Hepatocyte (in vitro differentiated cells): ENCODE measurements around the gene NINJ2. TPM values are rescaled to one million over a fixed set of nuclear protein-coding genes. Genes with fewer than 3 reads are reported as not detected.

Experiments used
- DNase-seq: peaks from one replicate; pipeline ENCODE4 v3.0.0-alpha.2; 2016; ENCODE audit warnings: low spot score
- H2AFZ ChIP-seq: fragments of 200-600 bp; sonication (generic); 2 replicates; pipeline ENCODE4 v1.6.0; 2016; ENCODE audit warnings: antibody characterized with exemption, mild to moderate bottlenecking
- H3K27ac ChIP-seq: fragments of 200-600 bp; sonication (generic); 2 replicates; pipeline ENCODE4 v1.5.1; 2016; ENCODE audit warnings: mild to moderate bottlenecking
- H3K27me3 ChIP-seq: fragments of 200-600 bp; sonication (generic); 2 replicates; pipeline ENCODE4 v1.6.1; 2016
- H3K36me3 ChIP-seq: fragments of 200-600 bp; sonication (generic); replicated peaks from 2 replicates; pipeline ENCODE4 v1.5.1; 2016; ENCODE audit warnings: low read depth; ENCODE audit not compliant: insufficient read depth
- H3K4me1 ChIP-seq: fragments of 200-600 bp; sonication (generic); 2 replicates; pipeline ENCODE4 v1.5.1; 2016; ENCODE audit warnings: mild to moderate bottlenecking, moderate library complexity; ENCODE audit not compliant: insufficient read depth
- H3K4me2 ChIP-seq: fragments of 200-600 bp; sonication (generic); 2 replicates; pipeline ENCODE4 v1.6.0; 2016
- H3K4me3 ChIP-seq: fragments of 200-600 bp; sonication (generic); 2 replicates; pipeline ENCODE4 v1.5.1; 2016; ENCODE audit warnings: mild to moderate bottlenecking
- H3K79me2 ChIP-seq: fragments of 200-600 bp; sonication (generic); 2 replicates; pipeline ENCODE4 v1.6.0; 2017; ENCODE audit warnings: mild to moderate bottlenecking
- H3K9me2 ChIP-seq: fragments of 200-600 bp; sonication (generic); replicated peaks from 2 replicates; pipeline ENCODE4 v1.6.0; 2017; ENCODE audit warnings: mild to moderate bottlenecking; ENCODE audit not compliant: insufficient read depth
- H3K9me3 ChIP-seq: fragments of 200-600 bp; sonication (generic); 2 replicates; pipeline ENCODE4 v1.5.1; 2016; ENCODE audit warnings: low read depth, mild to moderate bottlenecking
- H4K20me1 ChIP-seq: fragments of 200-600 bp; sonication (generic); 2 replicates; pipeline ENCODE4 v1.6.0; 2016; ENCODE audit warnings: mild to moderate bottlenecking; ENCODE audit not compliant: insufficient read depth, poor library complexity, severe bottlenecking
- EZH2 ChIP-seq: fragments of 200-600 bp; sonication (generic); IDR thresholded peaks from 2 replicates; pipeline ENCODE4 v1.6.1; 2016; ENCODE audit warnings: antibody characterized with exemption, mild to moderate bottlenecking, borderline replicate concordance
- EZH2phosphoT487 ChIP-seq: fragments of 200-600 bp; sonication (generic); IDR thresholded peaks from one replicate; pipeline ENCODE4 v1.6.1; 2018; ENCODE audit warnings: antibody characterized with exemption, mild to moderate bottlenecking, low read depth, moderate library complexity; ENCODE audit not compliant: unreplicated experiment, severe bottlenecking
- WGBS: methylation state at CpG from one replicate; pipeline ENCODE4 v1.1.6; 2016; ENCODE audit warnings: low lambda C conversion rate; ENCODE audit errors: missing lambda C conversion rate; 5-methylcytosine and 5-hydroxymethylcytosine counted together
- polyA plus RNA-seq: library from polyadenylated mRNA; unstranded; fragments of >200 nt; fragmentation: Nextera tagmentation; extraction: Ambion mirVana; gene quantifications from 2 replicates; pipeline ENCODE4 v1.2.1, GENCODE V29; 2016
- total RNA-seq: library from RNA; depleted of rRNA; stranded (reverse); fragments of >200 nt; gene quantifications from 2 replicates; pipeline ENCODE4 v1.2.3, GENCODE V29; 2014
- TF ChIP-seq, protein P1 (sequence below): fragments of 200-600 bp; sonication (generic); IDR thresholded peaks from 2 replicates; pipeline ENCODE4 v1.5.1; 2016; ENCODE audit warnings: antibody characterized with exemption, mild to moderate bottlenecking; ENCODE audit not compliant: poor library complexity

NINJ2 gene
- total and polyA plus RNA-seq, 2 experiments from 2014 or later, result 0.70 to 2.1 TPM

DNA sequence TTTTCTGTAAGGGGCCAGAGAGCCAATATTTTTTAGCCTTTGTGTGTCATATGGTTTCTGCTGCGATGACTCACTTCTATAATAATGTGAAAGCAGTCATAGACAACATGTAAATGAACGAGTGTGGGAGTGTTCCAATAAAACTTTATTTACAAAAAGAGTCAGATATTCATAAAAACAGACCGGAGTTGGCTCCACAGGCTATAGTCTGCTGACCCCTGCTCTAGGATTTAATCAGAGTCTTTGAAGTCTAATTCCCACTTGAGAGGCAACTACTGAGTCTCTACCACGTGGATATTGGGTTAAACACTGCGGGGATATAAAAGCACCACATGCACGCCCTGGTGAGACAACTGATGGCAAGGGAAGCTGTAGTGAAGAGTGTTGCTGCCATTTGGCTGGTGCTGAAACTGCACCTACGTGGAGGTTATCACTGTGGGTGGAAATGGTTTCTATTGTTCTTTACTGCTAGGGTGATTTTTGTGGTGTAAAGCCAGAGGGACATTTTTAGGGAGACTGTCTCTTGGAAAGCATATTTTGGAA, 3.6 kb upstream of the NINJ2 start:
- Histone ChIP-seq H3K4me1 (peaks cover 4% of the 10 kb centered on the region), H4K20me1 (no peaks in the 10 kb centered on the region), H2AFZ (no peak overlapping the region), H3K27me3 (no peaks in the 10 kb centered on the region), H3K9me2 (no peaks in the 10 kb centered on the region), H3K36me3 (no peaks in the 10 kb centered on the region), H3K9me3 (no peaks in the 10 kb centered on the region), H3K4me2 (no peak overlapping the region), H3K4me3 (no peak overlapping the region), H3K27ac (no peak overlapping the region), H3K79me2 (no peaks in the 10 kb centered on the region)
- DNase-seq, result no peak
- no peak for TF ChIP-seq EZH2
- TF ChIP-seq, protein P1, sequence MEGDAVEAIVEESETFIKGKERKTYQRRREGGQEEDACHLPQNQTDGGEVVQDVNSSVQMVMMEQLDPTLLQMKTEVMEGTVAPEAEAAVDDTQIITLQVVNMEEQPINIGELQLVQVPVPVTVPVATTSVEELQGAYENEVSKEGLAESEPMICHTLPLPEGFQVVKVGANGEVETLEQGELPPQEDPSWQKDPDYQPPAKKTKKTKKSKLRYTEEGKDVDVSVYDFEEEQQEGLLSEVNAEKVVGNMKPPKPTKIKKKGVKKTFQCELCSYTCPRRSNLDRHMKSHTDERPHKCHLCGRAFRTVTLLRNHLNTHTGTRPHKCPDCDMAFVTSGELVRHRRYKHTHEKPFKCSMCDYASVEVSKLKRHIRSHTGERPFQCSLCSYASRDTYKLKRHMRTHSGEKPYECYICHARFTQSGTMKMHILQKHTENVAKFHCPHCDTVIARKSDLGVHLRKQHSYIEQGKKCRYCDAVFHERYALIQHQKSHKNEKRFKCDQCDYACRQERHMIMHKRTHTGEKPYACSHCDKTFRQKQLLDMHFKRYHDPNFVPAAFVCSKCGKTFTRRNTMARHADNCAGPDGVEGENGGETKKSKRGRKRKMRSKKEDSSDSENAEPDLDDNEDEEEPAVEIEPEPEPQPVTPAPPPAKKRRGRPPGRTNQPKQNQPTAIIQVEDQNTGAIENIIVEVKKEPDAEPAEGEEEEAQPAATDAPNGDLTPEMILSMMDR, result no peak
- TF ChIP-seq EZH2phosphoT487, result no peak
- 70% methylated on average over 7 of the region's 7 CpGs for WGBS

DNA sequence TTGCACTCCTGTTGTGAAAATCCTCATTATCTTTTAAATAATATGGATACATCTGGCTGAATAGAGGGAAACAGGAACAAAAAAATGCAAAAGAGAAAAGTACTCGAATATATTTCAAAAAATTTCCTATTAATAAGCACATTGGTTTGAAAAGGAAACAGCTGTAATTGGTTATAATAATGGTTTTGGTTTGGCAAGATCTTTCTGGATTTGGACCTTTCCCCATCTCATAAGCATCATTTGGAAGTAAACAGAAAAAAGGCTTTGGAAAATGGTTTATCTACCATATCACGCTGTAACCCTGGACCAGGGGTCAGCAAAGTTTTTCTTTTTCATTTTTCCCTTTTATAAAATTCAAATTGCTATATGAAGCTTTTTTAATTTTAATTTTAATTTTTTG, 2.8 kb upstream of the NINJ2 start:
- TF ChIP-seq EZH2 (no peak), EZH2phosphoT487 (no peak)
- TF ChIP-seq, protein P1, result no peak
- no peak overlapping the region for H3K27ac ChIP-seq
- no peak overlapping the region for H3K4me3 ChIP-seq
- 89% methylated on average over 2 of the region's 2 CpGs for WGBS
- H3K36me3 ChIP-seq, result no peaks in the 10 kb centered on the region
- no peaks in the 10 kb centered on the region for H3K9me3 ChIP-seq
- no peaks in the 10 kb centered on the region for H3K9me2 ChIP-seq
- H2AFZ ChIP-seq, result no peak overlapping the region
- no peaks in the 10 kb centered on the region for H3K79me2 ChIP-seq
- peaks cover 4% of the 10 kb centered on the region for H3K4me1 ChIP-seq
- no peak overlapping the region for H3K4me2 ChIP-seq
- H3K27me3 ChIP-seq, result no peaks in the 10 kb centered on the region
- DNase-seq, result no peak
- H4K20me1 ChIP-seq, result no peaks in the 10 kb centered on the region

DNA sequence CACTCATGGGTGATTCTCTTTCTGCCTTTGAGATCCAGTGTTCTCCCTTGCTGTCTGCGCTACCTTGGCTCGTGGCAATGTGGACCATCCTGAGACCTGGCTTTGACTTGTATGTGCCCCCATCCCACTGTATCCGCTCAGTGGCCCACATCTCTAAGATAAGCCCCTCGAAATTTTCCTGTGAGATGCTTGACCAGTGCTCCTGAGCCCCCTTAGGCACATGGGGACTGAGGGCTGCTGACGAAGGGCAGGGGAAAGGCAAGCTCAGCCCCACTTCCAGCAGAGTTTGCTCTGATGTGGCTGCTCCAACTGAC, 1.5 kb upstream of the NINJ2 start:
- H4K20me1 ChIP-seq, result no peaks in the 10 kb centered on the region
- DNase-seq, result no peak
- H3K9me2 ChIP-seq, result no peaks in the 10 kb centered on the region
- H3K79me2 ChIP-seq, result no peaks in the 10 kb centered on the region
- no peak overlapping the region for H2AFZ ChIP-seq
- no peaks in the 10 kb centered on the region for H3K9me3 ChIP-seq
- H3K27me3 ChIP-seq, result no peaks in the 10 kb centered on the region
- H3K4me2 ChIP-seq, result no peak overlapping the region
- no peaks in the 10 kb centered on the region for H3K36me3 ChIP-seq
- WGBS, result 94% methylated on average over 5 of the region's 5 CpGs
- TF ChIP-seq EZH2phosphoT487 (no peak), EZH2 (no peak)
- TF ChIP-seq, protein P1, result no peak
- H3K4me3 ChIP-seq, result no peak overlapping the region
- peaks cover 4% of the 10 kb centered on the region for H3K4me1 ChIP-seq
- H3K27ac ChIP-seq, result no peak overlapping the region
